DMS153 (cell line): ENCODE data around the gene SYCE1L.

ENCODE experiments used
- DNase-seq: peaks from one replicate; lab custom pipeline; 2025; lab: John Stamatoyannopoulos, UW

Gene SYCE1L

DNA sequence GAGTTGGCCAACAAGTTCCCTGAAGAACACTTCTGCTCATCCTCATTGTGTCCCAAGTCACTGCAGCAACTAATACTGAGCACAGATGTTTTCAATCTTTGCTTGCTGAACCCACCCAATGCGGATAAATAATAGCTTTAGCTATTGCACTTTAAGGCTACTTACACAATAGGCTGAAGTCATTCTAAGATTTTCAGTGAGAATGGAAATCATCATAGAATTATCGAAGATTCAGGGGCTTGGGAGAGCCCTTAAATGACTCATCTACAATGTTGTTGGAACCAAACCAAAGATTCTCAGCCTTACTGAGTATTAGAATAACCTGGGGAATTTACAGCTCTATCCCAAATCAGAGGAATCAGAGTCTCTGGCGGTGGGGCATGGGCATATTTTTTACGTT lies 51.2 kb downstream of the SYCE1L start:
- no peak for DNase-seq
